ENCODE results near the gene HSPA2.

The HSPA2 gene

GRCh38 chr14:64502456-64502855 lies 38.1 kb upstream of the HSPA2 start:
- TF ChIP-seq CTCF (conservative IDR thresholded peaks at IDR 0.05) = no peak
- peak overlapping the region; percentile 98 for H3K27ac ChIP-seq

- peak overlapping the region; percentile 98 for H3K27ac ChIP-seq
- no peak for TF ChIP-seq CTCF (conservative IDR thresholded peaks at IDR 0.05)
Observed at GRCh38 chr14:64502887-64503433, 37.6 kb upstream of the HSPA2 start.

- no peak for TF ChIP-seq CTCF (conservative IDR thresholded peaks at IDR 0.05)
- peak within 1 kb of the TSS; percentile 98 for H3K27ac ChIP-seq
Observed at GRCh38 chr14:64503434-64504309, 36.9 kb upstream of the HSPA2 start, which contains the start of gene ZBTB25. Gene ZBTB25 (minus strand): TSS chr14:64503838. CDS start chr14:64490533, 13,305 bp downstream.

GRCh38 chr14:64504310-64504896 lies 36.1 kb upstream of the HSPA2 start, which contains the start of gene ZBTB1:
Gene ZBTB1 (plus strand): TSS chr14:64504770. CDS start chr14:64521505, 16,735 bp downstream.
- TF ChIP-seq CTCF (conservative IDR thresholded peaks at IDR 0.05) = no peak
- H3K27ac ChIP-seq = peak within 1 kb of the TSS; percentile 98

- peak overlapping the region; percentile 98 for H3K27ac ChIP-seq
- TF ChIP-seq CTCF (conservative IDR thresholded peaks at IDR 0.05) = no peak
Observed at GRCh38 chr14:64504897-64505794, 35.4 kb upstream of the HSPA2 start.

GRCh38 chr14:64506721-64507120 lies 33.8 kb upstream of the HSPA2 start:
- H3K27ac ChIP-seq = no peak overlapping the region
- no peak for TF ChIP-seq CTCF (conservative IDR thresholded peaks at IDR 0.05)
